GM18507 (cell line): ENCODE results near the gene SCN9A.

Experiments used
- DNase-seq: peaks from one replicate; pipeline ENCODE4 v3.0.0; 2011; ENCODE audit warnings: low read depth; ENCODE audit not compliant: insufficient read length; ENCODE audit errors: extremely low spot score
- FAIRE-seq: peaks from 2 replicates; lab custom pipeline; 2011; peaks lifted over from hg19 to GRCh38; lab: Jason Lieb, UNC

The SCN9A gene

DNA sequence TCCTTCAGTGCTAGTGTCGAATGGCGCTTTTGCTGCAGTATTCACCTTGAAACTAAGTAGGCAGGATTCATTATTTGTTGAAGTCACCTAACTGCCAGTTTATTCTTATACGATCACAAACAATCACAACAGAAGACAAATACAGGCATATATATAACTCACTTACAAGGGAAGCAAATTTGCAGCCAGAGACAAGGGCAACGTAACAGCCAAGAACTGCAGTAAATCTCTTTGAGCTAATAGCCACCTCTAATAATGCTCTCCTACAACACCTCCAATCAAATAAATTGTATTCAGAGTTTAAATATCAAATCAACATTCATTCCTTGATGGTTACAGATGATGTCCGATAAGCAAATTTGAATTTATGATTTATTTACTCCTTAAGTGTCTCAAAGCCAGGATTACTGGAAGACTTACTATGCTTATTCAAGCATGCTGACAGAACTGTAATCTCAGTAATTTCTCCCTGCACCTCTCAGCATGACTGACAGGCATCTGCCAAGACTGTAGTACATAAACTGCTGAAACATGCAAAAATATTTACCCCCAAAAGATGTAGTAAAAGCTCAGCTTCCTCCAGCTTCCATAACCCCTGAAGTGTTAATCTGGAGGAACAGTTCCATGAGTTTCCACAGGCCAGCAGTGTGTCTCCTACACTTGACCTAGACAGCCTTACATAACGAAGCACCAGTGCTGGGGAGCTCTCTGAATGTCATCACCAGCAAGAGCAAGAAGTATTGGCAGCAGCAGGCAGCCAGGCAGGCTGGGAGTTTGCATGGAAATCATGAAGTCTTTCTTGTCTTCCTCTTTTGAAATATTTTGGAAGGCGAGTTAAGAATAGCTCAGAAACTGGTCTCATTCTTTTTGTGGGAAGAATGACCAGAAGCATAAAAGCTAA, 227.0 kb downstream of the SCN9A start:
- DNase-seq (no peak), FAIRE-seq (no peak)

DNA sequence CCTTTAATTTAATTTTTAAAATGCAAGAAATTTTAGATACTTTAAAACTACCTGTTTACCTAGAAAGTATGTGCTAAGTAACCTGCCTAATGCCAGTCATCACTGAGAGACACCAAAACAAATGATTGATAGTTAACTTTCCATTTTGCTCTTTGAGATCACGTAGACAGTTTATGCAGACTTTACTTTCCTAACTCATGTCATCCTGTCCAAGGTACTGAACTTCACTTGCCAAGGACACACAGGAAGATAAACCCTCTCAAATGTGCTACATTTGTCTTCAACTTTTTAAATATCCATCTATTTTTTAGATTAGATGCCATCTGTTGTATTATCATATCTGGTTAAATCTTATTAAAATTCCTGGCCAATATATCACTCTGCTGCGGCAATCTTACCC, 227.9 kb downstream of the SCN9A start:
- DNase-seq, result no peak
- FAIRE-seq, result no peak
